Inflammatory macrophage treated with lipopolysaccharide for 1 hour (primary cell): ENCODE data around the gene TRIM28.
"Not testable (repeated sequence)": the region's sequence is repeated elsewhere in the genome, so short reads cannot be mapped to it uniquely, and the experiment has no call there.

Experiments used
- DNase-seq, 2 donors: peaks; one replicate each; pipeline ENCODE4 v3.0.0-alpha.2; 2020 to 2022

TRIM28 gene

DNA sequence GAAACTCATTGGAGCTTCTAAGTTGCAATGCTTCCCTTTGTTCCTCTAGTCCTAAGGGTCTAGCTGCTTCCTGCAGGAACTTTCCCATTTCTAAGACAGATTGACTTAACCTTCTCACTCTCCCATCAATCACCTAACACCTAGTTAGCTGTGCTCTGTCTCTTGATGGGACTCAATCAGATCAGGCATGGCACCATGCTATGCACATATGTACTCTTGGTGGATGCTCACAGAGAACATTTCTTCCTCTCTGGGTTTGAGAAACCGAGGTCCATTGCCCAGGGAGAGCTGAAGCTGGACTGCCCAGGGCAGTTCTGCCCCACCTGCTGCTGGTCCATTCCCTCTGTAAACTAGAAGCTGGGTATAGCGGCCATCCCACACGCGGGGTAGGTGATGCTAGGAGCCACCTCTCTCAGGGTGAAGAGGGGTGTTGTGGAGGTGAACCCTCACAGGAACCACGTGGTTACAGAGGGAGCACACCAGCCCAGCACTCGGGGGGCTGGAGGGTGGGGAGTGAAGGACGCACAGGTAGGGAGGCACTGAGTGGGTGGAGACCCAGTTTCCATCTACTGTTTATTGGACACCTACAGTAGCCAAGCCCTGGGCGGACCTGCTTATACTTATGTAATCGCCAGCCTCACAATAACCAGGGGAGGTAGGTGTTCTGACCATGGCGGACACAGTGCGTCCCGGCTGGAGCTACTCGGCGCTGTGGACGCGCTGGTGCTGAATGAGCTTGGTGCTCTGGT is 17.7 kb downstream of the TRIM28 start:
- no peak for DNase-seq

- DNase-seq: no peak
These were observed 18.5 kb downstream of the TRIM28 start for GRCh38 chr19:58562122-58563033.

DNA sequence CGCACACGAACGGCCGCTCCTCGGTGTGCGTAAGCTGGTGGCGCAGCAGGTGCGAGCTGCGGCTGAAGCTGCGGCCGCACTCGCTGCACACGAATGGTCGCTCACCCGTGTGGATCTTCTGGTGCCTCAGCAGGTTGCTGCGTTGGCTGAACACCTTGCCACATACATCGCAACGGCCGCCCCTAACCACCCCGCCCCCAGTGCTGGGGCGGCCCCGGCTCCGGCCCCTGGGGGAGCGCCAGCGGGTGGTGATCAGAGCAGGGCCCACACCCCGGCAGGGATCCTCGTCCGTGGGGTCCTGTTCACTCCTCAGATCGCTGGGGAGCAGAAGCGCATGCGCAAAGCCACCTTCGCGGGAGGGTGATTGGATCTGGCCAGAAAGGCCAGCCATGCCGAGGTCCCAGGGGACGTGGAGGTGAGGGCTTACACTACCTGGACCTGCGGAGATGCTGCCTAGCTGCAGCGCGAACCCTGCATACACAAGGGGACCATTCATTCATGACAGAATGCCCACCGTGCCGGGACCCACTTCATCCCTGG is 19.2 kb downstream of the TRIM28 start:
- DNase-seq: no peak

DNA sequence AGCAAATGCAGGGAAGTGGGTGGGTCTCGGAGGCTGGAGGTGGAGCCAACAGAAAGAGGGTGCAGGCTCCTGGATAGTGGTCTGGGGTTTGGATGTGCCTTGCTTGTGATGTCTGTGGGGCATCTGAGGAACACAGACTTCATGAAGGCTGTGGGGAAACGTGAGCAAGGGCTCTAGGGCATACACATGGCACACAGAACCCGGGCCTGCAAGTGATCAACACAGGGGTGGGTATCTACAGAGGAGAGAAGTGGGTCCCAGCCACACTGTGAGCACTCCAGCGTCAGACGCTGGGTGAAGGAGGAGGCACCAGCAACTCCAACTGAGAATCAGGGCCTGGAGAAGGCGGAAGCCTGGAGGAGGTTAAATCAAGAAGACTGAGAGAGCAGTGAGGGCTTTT is 20.0 kb downstream of the TRIM28 start:
- DNase-seq: no peak

- DNase-seq: no peak
These were observed 23.1 kb downstream of the TRIM28 start for GRCh38 chr19:58566989-58567388.

DNA sequence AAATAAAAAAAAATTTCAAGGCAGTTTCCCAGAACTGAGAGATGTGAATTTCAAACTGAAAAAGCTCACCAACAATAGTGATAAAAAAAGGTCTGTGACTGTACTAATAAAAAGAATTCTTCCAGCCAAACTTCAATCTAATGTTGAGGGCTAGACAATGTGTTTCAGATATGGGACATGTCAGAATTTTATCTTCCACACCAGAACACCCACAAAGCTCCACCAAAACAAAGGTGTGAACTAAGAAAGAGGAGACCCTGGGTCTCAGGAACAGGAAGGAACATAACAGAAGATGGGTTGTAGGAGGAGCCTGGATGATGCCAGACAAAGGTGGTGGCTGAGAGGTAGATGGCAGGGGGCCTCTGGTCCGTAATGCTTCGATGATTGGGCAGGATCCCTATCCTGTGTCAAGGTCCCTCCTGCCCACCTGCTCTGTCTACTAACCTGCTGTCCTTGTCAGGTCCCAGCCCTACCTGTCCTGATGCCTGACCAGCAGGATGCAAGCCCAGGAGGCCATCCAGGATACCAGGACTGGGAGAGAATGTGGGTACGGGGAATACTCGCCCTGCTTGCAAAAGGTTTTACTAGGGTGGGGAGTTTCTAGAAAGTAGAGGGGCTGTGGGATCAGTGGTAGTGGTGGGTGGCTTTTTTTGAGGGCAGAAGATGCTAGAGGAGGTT is 24.7 kb downstream of the TRIM28 start:
- no peak for DNase-seq

- DNase-seq: no peak
These were observed 25.5 kb downstream of the TRIM28 start for GRCh38 chr19:58569191-58569942.

GRCh38 chr19:58569943-58570670 is 26.2 kb downstream of the TRIM28 start:
- no peak for DNase-seq

- DNase-seq: no peak
These were observed 27.1 kb downstream of the TRIM28 start for GRCh38 chr19:58570770-58571574.

DNA sequence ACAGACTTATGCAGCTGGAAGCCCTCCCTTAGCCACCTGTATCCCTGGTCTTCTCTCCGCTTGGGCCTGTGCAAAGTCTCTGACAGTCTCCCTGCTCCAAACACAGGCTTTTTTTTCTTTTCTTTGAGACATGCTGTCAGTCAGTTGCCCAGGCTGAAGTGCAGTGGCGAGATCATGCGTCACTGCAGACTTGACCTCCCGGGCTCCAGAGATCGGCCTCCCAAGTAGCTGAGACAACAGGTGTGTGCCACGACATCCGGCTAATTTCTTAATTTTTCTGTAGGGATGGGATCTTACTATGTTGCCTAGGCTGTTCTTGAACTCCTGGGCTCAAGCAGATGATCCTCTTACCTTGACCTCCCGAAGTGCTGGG is 27.7 kb downstream of the TRIM28 start:
- no peak for DNase-seq

DNA sequence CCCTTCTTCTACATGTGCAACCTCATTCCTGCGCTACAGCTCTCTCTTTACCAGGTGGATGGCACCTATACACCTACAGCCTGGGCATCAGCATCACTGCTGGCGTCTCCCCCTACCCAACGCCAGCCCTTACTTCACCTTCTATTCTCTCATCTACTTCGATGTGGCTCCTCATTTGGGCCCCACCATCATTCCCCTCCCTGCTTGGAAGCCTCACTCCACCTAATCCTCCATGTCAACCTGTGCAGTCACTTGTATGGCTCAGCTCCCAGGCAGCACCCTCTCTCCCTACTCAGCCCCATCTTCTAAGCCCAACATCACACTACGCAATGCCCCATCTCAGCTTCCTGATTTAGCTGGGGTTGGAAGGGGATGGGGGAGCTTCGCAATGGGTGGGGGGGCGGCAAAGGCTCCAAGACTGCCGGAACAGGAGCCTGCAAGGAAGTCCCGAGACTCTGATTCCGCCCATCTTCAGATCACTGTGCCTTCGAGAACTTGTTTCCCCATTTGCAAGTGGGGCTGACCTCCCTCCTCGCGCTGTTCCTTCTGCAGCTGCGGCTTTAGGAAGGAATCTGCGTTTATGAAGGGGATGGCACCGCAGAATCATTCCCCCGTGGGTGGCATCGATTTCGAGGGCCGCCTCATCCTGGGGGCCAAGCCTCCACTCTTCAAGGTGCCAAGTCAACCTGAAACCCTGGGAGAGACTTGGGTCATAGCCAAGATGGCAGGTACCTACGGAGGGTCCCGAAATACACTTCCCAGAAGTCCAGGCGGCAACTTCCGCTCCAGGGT is 28.4 kb downstream of the TRIM28 start:
- peak; percentile 26 to 38 for DNase-seq

- peak; percentile 99 to 100 for DNase-seq
These were observed 29.2 kb downstream of the TRIM28 start, which contains the start of gene MZF1 for GRCh38 chr19:58572818-58573657. MZF1 (minus strand) TSS chr19:58573335; CDS start chr19:58571389, 1,946 bp downstream.

DNA sequence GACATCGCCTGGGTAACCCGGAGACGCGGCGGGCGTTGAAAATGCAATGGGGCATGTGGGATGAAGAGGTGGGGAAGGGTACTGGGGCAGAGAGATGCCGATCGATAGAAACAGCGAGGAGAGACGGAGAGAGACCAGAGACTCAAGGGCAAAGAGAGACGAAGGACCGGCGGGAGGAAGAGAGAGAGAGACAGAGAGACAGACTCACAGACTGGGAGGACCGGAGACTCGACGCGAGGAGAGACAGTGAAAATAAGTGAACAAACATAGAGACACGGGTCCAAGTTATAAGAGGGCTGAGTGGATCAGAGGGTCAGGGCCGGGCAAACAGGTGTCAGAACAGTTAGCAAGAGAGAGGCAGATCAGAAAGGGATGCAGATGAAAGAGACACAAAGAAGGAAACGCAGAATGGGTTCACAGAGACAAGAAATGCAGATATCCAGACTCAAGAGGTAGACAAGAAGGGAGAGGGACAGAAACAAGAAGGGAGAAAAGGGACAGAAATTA is 29.8 kb downstream of the TRIM28 start:
- DNase-seq: no peak

GRCh38 chr19:58575183-58576041 is 31.5 kb downstream of the TRIM28 start:
- DNase-seq: peak; percentile 85 to 92

DNA sequence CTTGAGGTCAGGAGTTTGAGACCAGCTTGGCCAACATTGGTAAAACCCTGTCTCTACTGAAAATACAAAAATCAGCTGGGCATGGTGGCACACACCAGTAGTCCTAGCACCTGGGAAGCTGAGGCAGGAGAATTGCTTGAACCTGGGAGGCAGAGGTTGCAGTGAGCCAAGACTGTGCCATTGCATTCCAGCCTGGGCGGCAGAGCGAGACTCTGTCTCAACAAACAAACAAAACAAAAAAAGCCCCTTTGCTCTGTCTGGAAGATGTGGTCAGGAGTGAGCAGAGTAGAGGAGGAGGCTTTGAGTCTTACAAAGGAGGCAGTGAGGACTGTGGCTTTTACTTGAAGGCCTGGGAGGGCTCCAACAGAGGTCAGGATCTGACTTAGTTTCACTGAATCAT is 33.7 kb downstream of the TRIM28 start:
- not testable (repeated sequence) for DNase-seq

GRCh38 chr19:58578012-58578925 is 34.4 kb downstream of the TRIM28 start:
- DNase-seq: no peak
